Lung microvascular endothelial cell (primary cell): ENCODE measurements around the gene MESP1. TPM values are rescaled to one million over a fixed set of nuclear protein-coding genes. Genes with fewer than 3 reads are reported as not detected.
A peak's percentile ranks its signal among the peaks of the same experiment; 100 is the strongest.

Experiments
- DNase-seq, 2 donors: peaks; one replicate each; pipeline versions ENCODE4 v3.0.0 to v3.0.0-alpha.2; 2010; ENCODE audit warnings: low read depth in 2 of 2
- total RNA-seq: library from RNA; depleted of rRNA; stranded (reverse); fragments of >200 nt; gene quantifications from 2 replicates; pipeline ENCODE4 v1.2.1, GENCODE V29; 2014

MESP1 gene
- total RNA-seq, 1 donor from 2014 or later, result under 0.01 TPM

DNA sequence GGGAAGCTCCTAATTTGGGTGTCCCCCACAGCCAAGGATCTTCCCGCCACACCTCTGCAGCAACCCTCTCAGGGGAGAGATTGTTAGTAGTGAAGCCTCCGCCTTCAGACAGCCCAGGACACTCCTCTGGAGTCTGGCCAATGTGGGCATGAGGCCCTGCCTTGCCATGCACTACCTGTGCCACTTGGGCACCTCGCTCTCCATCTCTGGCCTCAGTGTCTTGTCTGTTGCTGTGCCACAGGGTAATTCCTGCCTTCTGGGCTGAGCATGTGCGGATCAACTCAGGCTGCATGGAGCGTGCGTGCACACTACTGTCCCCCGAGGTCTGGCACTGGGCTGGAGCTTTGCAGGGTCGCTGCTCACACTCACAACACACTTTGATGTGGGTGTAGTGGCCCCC lies 7.9 kb upstream of the MESP1 start:
- no peak for DNase-seq

DNA sequence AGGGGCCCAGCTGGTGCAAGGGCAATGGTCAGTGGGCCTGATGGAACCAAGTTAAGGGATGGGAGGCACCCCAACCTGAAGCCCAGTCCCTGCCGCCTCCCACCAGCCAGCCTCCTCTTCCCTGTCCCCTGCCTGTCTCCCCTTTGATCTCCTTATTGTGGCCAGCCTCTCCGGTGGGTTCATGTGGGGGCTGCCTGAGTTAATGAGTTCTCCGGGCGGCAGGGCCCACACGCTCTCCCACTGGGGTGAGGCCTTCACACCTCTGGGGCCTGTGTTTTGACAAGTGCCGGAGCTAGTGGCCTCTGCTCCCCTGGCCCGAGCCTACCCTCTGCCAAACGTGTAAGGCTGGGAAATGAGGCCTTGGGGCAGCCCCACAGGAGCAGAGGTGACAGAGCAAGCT lies 7.2 kb upstream of the MESP1 start:
- DNase-seq, result no peak

GRCh38 chr15:89756897-89757296 lies 5.8 kb upstream of the MESP1 start:
- DNase-seq, result no peak

DNA sequence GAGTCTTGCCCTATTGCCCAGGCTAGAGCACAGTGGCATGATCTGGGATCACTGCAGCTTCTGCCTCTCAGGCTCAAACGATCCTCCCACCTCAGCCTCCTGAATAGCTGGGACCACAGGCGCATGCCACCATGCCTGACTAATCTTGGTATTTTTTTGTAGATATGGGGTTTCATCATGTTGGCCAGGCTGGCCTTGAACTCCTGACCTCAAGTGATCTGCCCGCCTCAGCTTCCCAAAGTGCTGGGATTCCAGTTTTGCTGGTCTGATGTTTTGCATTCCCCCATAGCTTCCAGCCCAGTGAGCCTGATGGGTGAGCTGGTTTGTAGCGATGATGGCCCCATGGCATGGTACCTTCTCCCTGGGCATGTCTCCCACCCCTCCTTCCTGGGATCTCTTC lies 4.7 kb upstream of the MESP1 start:
- DNase-seq, result no peak

DNA sequence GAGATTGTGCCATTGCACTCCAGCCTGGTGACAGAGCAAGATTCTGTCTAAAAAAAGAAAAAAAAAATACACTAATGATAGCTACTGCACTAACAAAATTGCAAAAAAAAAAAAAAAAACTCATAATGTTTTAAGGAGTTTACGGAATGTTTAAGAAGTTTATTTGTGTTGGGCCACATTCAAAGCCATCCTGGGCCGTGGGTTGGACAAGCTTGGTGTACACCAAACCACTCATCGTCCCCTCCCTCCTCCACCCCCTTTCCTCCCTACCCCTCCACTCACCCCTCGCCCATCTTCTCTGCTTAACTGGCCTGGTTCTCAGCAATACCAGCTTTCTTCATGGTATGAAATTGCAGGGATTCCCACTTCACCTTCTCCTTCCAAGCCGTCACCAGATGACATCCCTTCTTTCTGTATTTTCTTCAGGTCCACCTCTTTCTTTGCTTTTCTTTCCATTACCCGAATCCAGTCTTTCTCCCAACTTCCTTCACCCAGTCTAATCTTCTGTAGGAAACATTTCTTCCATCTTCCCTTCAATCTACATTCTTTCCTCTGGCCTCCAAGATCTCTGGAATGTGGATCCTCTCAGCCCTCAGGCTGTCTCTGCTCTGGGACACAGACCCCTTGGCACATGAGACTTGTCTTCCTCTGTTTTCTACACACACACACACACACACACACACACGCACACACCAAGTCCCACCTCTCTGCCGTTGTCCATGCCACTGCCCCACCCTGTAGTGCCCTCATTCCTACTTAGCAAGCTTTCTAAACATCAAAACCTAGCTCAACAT lies 3.5 kb upstream of the MESP1 start:
- no peak for DNase-seq

DNA sequence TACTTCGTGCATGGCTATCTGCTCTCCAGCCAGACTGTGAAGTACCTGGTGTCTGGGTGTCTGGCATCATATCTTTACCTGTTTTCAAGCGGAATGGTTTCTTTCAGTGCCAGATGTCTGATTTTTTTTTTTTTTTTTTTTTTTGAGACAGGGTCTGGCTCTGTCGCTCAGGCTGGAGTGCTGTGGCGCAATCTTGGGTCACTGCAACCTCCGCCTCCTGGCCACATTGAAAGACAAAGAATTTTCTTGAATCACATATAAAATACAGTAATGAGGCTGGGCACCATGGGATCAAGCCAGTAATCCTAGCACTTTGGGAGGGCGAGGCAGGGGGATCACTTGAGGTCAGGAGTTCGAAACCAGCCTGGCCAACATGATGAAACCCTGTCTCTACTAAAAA lies 2.8 kb upstream of the MESP1 start:
- no peak for DNase-seq

GRCh38 chr15:89751748-89752147 lies 699 bp upstream of the MESP1 start:
- no peak for DNase-seq

DNA sequence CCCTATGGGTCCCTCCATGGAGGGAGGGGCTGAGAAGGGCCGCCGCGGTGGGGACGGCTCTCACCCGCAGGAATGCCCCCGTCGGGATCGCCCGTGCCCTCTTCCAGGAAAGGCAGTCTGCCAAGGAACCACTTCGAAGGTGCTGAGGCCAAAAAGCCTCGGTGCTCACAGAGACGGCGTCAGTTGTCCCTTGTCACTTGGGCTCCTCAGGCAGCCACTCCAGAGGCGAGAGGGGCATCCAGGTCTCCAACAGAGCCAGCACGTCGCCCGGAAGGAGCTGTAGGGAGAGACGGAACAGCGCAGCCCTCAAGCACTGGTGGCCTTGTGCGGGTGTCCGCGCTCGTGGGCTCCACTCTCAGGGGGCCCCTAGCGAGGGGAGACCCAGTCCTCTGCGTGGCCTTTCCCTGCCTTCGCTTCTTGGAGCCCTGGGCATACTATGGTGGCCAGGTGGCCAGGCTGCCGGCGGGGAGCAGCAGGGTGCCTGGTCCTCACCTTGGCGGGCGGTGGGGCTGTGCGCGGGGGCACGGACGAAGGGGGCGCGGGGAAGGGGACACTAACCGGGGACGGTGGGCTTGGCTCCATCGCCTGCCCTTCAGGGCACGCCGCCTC lies 994 bp downstream of the MESP1 start:
- DNase-seq, result peak in 1 of 2 donors; percentile 18

DNA sequence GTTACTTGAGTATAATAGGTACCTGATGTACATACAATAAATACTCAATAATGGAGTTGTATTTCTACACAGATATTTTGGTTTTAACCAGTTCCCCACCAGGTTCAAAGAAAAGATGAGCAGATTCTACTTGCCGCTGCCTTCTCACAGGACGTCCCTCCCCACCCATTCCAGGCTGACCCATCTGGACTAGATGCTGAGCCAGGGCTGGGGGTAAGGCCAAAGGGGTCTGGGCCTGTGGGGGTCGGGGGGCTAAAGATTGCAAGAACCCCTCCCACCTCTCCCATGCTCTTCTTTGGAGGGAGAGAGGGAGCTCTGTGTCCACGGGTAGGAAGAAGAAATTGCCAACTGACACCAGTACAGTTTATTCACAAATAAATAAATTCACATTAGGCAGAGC lies 1.5 kb downstream of the MESP1 start:
- no peak for DNase-seq

- DNase-seq, result no peak
Measured at GRCh38 chr15:89749054-89749453, 2.0 kb downstream of the MESP1 start.

DNA sequence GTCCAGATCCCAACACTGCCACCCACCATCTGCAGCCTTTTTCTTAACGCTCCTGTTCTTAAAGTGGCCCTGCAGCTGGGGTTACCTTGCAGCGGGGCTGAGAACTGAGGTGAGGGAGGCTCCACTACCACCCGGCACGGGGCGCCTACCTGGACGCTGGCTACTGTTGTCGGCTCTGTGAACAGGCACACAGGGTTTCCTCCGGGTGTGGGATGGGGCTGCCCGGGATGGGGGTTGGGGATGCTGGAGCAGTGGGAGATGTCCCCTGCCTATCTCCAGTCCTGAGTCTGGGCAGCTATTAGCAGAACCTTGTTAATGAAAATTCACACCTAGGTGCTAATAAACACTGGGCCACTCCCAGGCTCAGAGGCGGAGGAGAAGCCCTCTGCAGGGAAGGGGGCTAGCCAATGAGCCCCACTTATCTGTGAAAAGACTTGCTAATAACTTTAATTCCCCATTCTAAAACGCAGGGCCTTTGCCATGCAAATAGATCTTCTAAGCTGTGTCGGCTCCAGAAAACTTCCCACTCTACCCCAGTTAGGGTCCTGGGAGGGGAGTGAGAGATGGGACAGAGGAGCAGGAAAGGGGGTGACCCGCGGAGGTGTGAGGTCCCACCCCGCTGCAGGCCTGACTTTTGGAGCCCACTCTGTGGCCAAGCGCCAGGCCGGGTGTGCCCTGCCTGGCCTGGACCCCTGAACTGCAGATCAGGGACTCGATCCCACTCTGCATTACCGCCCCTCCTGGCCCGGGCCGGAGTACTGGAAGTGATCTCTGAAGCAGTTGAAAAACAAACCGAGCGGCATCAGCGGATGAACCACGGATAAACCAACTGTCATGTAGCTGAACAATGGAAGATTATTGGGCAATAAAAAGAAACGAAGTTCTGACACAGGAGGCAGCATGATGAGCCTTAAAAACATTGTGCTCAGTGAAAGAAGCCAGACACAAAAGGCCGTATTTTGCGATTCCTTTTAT lies 3.1 kb downstream of the MESP1 start:
- DNase-seq, result no peak

GRCh38 chr15:89746386-89746780 lies 4.7 kb downstream of the MESP1 start:
- DNase-seq, result no peak

GRCh38 chr15:89745768-89746167 lies 5.3 kb downstream of the MESP1 start:
- no peak for DNase-seq

- no peak for DNase-seq
Measured at GRCh38 chr15:89745131-89745530, 5.9 kb downstream of the MESP1 start.

GRCh38 chr15:89743594-89743993 lies 7.5 kb downstream of the MESP1 start:
- DNase-seq, result no peak

GRCh38 chr15:89743011-89743410 lies 8.0 kb downstream of the MESP1 start:
- DNase-seq, result no peak

DNA sequence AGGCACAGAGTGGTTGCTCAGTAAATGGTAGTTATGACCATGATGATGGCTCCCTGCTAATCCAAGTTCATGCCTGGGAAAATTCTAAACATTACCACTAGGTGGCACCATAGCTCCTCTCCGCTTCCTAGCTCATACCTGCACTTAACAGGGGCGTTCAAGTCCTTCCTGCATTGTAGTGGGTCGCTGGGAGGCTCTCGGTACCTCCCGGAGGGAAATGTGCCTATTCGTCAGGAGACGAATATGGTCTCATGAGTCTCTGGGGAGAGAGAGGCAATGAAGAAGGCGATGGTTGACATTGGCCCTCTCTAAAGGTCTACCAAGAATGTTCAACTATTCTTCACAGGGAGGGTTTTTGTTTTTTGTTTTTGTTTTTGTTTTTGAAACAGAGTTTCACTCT lies 10.9 kb downstream of the MESP1 start:
- peak; percentile 71 to 83 for DNase-seq

DNA sequence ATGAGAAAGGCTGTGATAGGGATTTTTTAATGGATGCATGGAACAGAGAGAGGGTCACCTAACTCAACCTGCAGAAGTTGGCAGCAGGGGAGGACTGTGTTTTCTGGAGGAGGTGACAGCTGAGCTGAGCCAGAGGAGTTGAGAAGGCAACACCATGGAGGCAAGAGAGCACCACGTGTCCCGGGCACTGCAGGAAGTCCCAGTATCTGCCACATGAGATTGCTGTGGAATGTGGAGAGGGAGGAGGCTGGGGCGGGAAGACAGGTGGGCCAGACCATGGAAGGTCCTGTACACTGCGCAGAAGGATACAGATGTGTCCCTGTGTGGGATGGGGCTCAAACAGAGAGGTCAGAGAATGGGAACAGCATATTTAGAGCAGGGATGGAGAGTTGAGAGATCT lies 15.3 kb downstream of the MESP1 start:
- DNase-seq, result no peak

DNA sequence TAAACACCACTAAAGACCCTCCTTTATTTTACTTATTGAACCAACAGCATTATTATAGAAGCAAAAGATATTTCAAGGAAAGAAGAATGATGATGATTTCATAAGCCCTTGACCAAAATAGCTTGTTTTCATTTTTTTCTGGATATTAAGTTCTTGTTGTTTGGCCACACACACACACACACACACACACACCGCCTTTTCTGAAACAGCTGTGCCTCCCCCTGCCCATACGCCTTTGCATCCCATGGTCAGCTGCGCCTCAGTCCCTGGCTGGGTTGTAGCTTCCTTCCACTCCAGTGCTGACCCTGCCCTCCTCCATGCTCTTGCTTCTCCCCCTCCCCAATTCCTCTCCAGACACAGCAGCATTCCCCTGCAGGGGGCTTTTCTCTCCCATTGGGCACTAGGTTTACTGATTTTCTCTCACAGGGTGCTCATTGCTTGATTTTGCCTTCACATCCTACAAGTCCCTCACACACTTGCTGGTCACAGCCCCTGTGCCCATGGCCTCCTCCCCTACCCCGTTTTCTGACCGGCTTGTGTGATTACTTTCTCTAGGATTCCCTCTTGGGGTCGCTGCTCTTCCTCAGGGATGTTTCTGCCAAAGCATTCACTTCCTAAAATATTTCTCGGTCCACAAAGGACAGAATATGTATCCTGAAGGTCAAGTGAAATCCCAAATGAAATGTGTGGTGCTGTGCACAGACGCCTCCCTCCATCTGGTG lies 18.4 kb downstream of the MESP1 start:
- no peak for DNase-seq

DNA sequence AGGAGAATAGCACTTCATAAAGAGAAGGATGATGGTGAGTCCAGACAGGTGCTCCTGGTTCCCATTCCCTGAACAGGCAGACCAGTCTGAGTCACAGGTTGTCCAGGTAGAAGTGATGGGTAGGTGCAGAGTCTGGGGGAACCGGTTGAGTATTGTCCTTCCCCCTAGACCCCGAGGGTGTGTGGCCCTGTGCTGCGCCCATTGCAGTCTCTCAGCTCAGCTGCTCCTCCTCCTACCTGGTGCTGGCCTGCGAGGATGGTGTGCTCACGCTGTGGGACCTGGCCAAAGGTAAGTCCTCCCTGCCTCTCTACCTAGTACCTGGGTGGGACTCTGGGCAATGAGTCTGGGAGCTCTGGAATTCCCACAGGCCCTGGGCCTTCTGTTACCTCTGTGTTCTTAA lies 19.8 kb downstream of the MESP1 start:
- no peak for DNase-seq

DNA sequence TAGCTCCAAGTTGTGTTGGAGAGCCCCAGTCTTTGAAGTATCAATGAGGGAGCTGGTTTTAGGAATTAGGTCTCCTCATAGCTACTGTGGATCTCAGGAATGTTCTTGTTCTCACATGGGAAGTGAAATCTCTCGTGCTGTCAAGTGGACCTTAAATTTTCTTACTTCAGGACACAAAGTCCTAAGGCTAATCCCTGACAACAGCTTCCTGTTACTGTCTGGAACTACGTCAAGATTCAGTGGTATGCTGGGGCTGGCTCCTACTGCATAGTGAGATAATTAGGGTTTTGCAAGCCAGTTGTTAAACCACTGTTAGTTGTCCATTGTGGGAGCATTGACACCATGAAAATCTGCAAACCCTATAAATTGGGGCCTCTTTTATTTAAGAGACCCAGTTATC lies 22.8 kb downstream of the MESP1 start:
- peak in 1 of 2 donors; percentile 45 for DNase-seq

- DNase-seq, result no peak
Measured at GRCh38 chr15:89725064-89725463, 26.0 kb downstream of the MESP1 start.
